ENCODE data around the gene ARID3C.

DNA sequence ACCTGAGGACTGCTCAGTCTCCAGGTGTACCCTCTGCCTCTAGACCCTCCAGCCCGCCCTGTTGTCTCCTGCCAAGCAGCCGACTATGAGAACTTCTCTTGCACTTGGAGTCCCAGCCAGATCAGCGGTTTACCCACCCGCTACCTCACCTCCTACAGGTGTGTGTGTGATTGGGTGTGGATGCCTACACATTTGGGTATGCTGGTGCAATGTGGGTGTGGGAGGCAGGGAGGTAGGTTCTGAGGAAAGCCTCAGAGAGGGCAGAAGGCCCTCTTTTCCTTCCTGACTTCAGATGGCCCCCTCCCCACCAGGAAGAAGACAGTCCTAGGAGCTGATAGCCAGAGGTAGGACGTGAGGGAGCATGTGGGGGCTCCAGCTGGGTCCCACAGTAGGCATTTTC lies 28.1 kb upstream of the ARID3C start:
- TF ChIP-seq EZH2phosphoT487 (IDR thresholded peaks at IDR 0.05) (no peak), EZH2 (IDR thresholded peaks at IDR 0.05) (no peak)
- TF ChIP-seq, protein P1, sequence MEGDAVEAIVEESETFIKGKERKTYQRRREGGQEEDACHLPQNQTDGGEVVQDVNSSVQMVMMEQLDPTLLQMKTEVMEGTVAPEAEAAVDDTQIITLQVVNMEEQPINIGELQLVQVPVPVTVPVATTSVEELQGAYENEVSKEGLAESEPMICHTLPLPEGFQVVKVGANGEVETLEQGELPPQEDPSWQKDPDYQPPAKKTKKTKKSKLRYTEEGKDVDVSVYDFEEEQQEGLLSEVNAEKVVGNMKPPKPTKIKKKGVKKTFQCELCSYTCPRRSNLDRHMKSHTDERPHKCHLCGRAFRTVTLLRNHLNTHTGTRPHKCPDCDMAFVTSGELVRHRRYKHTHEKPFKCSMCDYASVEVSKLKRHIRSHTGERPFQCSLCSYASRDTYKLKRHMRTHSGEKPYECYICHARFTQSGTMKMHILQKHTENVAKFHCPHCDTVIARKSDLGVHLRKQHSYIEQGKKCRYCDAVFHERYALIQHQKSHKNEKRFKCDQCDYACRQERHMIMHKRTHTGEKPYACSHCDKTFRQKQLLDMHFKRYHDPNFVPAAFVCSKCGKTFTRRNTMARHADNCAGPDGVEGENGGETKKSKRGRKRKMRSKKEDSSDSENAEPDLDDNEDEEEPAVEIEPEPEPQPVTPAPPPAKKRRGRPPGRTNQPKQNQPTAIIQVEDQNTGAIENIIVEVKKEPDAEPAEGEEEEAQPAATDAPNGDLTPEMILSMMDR (IDR thresholded peaks at IDR 0.05): no peak
